DND-41 (cell line): ENCODE data around the gene RCBTB1.

Experiments
- EZH2 ChIP-seq: IDR thresholded peaks from 3 replicates; pipeline ENCODE4 v1.6.1; 2012; ENCODE audit warnings: borderline replicate concordance, low read depth, mild to moderate bottlenecking, moderate library complexity, low read length, inconsistent platforms; ENCODE audit not compliant: severe bottlenecking
- TF ChIP-seq, protein P1 (sequence below): IDR thresholded peaks from 2 replicates; pipeline ENCODE4 v1.5.1; 2012; ENCODE audit warnings: borderline replicate concordance, low read length, moderate library complexity, mild to moderate bottlenecking; ENCODE audit not compliant: poor library complexity, severe bottlenecking; ENCODE audit errors: extremely low read depth

DNA sequence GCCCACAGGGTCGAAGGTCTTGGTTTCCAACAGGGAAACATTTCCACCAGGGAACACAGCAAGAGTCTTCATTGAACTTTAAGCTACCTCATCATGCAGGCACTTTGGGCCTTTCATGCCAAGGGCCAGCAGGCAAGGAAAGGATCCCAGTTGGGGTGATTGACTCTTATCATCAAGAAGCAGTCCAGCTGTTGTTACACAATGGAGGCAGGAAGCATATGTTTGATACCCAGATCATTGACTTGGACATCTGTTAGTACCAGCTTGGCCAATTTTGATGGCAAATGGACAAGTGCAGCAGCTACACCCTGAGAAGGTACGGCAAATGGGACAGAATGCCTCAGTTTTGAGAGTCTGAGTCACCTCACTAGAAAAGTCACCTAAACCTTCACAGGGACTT, 10.9 kb upstream of the RCBTB1 start:
- TF ChIP-seq, protein P1, sequence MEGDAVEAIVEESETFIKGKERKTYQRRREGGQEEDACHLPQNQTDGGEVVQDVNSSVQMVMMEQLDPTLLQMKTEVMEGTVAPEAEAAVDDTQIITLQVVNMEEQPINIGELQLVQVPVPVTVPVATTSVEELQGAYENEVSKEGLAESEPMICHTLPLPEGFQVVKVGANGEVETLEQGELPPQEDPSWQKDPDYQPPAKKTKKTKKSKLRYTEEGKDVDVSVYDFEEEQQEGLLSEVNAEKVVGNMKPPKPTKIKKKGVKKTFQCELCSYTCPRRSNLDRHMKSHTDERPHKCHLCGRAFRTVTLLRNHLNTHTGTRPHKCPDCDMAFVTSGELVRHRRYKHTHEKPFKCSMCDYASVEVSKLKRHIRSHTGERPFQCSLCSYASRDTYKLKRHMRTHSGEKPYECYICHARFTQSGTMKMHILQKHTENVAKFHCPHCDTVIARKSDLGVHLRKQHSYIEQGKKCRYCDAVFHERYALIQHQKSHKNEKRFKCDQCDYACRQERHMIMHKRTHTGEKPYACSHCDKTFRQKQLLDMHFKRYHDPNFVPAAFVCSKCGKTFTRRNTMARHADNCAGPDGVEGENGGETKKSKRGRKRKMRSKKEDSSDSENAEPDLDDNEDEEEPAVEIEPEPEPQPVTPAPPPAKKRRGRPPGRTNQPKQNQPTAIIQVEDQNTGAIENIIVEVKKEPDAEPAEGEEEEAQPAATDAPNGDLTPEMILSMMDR, result no peak
- TF ChIP-seq EZH2, result no peak
